Mucosa of gallbladder (tissue), 1 donor: ENCODE measurements around the gene OPN1SW. TPM values are rescaled to one million over a fixed set of nuclear protein-coding genes. Genes with fewer than 3 reads are reported as not detected.

Source experiments
- DNase-seq: peaks from one replicate; pipeline ENCODE4 v3.0.0-alpha.2; 2020; ENCODE audit warnings: low spot score
- total RNA-seq: library from RNA; stranded (reverse); gene quantifications from one replicate; pipeline ENCODE4 v1.2.1, GENCODE V29; 2021
- donor health status: DM: no; HTN: no; CAD: no.

OPN1SW gene
- total RNA-seq, 1 donor from 2014 or later = not detected

- DNase-seq = no peak
Measured at GRCh38 chr7:128732521-128733277, 42.9 kb downstream of the OPN1SW start.

DNA sequence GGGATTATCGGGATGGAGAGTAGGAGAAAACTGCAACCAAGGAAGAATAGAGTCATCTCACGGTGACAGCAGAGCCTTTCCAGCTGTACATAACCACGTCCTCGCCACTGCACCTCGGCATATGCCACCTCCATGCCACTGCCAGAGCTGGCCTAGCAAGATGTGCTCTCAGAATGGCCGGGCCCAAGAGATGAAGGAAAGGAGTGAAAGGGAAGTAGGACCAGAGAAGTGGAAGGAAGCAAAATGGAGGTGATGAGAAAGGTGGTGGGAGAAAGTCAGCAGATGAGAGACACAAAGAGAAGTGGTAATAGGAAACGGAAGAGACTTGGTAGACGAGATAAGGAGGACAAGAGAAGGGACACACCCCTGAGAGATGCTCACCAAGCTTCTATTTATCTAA is 44.4 kb downstream of the OPN1SW start:
- DNase-seq = no peak

- no peak for DNase-seq
Measured at GRCh38 chr7:128729494-128729893, 46.1 kb downstream of the OPN1SW start.

DNA sequence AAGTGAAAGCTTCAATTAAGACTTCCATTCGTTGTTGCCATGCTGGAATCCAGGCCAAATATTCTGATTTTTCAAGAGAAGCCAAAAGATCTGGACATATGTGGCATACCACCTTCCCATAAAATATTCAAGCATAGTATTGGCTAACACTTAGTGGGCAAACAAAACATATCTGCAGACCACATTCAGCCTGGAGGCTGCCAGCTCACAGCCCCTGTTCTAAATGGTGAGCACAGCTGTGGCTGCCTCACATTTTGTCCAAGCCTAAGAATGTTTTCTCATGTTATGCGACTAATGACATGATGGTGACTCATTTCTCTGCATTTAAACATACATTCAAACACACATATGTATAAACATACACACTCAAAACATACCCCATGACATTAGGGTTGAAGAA is 47.0 kb downstream of the OPN1SW start:
- no peak for DNase-seq

- DNase-seq = no peak
Measured at GRCh38 chr7:128727239-128727638, 48.4 kb downstream of the OPN1SW start.

DNA sequence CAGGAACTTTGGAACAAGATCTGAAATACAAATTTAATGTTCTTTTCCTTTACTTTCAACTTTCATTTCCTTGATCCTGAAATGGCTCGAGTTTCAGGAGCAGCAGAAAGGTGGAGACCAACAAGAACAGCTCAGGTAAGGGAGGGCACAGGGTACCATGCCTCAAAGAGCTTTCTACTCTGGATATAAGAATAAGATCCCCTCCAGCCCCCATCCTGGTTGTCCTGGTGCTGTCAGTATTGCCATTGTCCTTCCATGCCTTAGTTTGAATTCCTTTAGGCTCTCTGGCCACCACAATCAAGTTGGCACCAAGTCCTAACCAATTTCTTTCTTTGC is 48.9 kb downstream of the OPN1SW start:
- no peak for DNase-seq

- DNase-seq = no peak
Measured at GRCh38 chr7:128726059-128726736, 49.4 kb downstream of the OPN1SW start.

DNA sequence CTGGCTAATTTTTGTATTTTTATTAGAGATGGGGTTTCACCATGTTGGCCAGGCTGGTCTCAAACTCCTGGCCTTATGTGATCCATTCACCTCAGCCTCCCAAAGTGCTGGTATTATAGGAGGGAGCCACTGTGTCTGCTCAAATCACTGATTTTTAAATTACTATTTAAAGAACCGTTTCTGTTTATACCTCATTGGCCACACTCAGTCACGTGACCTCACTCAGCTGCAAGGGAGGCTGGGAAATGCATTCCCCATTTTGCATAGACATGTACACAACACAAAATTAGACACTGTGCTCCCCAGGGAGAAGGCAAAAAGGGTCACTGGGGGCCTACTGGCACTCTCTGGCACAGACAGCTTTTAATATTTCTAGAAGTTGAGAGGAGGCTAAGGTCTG is 50.1 kb downstream of the OPN1SW start:
- no peak for DNase-seq

GRCh38 chr7:128724743-128725142 is 50.9 kb downstream of the OPN1SW start:
- no peak for DNase-seq

Other genes with a start within 250 kb of the OPN1SW start
- gene GARIN1A, start 103.5 kb downstream of the OPN1SW start, total RNA-seq = 2.6 TPM
- 75.8 TPM for gene CALU, start 36.4 kb downstream of the OPN1SW start, total RNA-seq
- 25.3 TPM for gene CCDC136, start 16.2 kb upstream of the OPN1SW start, total RNA-seq
- 236 TPM for gene FLNC, start 54.6 kb upstream of the OPN1SW start, total RNA-seq
- 118 TPM for gene ATP6V1F, start 87.1 kb upstream of the OPN1SW start, total RNA-seq
- gene KCP, start 134.9 kb upstream of the OPN1SW start, total RNA-seq = 5.2 TPM
- 18.8 TPM for gene IRF5, start 162.1 kb upstream of the OPN1SW start, total RNA-seq